ENCODE data around the gene NPNT. TPM values are rescaled to one million over a fixed set of nuclear protein-coding genes. Genes with fewer than 3 reads are reported as not detected.
"Not testable (repeated sequence)": the region's sequence is repeated elsewhere in the genome, so short reads cannot be mapped to it uniquely, and the experiment has no call there.

The NPNT gene
- 1 to 10 TPM; 3.9 to 4.7 TPM for total RNA-seq
- long read RNA-seq, full-length matches to known transcripts: 1 of 1 reads
- long read RNA-seq, partial matches to known transcripts: 0 of 1 reads
- long read RNA-seq, other reads (novel, unspliced or antisense): 0 of 1 reads

GRCh38 chr4:105894660-105895582, at the start of gene NPNT:
TSS of gene NPNT (plus strand) at chr4:105895471. CDS start at chr4:105895653, 182 bp downstream.
- intact Hi-C loops (cut with DNase I): loop anchor here in 1 of 2 donors (5.0 kb wide), 1 partner anchor 333 kb away; no protein-coding TSS in a partner anchor
- peak; percentile 82 to 89 for ATAC-seq
- peak; percentile 24 for DNase-seq

GRCh38 chr4:105845559-105845958, 49.7 kb upstream of the NPNT start:
- DNase-seq (no peak), ATAC-seq (no peak)
- intact Hi-C loops (cut with DNase I): no loop called here

DNA sequence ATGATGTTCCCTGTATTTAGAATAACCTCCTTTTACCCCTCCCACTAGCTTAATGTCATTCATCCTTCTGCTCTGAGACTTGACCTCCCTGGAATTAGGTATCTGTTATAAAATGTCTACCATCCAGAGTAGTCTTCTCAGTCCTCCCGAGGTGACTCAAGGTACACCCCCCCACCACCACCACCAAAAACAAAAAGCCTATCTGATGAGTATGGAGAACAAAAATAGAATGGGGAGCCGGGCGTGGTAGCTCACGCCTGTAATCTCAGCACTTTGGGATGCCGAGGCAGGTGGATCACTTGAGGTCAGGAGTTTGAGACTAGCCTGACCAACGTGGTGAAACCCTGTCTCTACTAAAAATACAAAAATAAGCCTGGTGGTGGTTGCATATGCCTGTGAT, 46.9 kb upstream of the NPNT start:
- intact Hi-C loops (cut with DNase I); DNase-seq; ATAC-seq: not testable (repeated sequence)

DNA sequence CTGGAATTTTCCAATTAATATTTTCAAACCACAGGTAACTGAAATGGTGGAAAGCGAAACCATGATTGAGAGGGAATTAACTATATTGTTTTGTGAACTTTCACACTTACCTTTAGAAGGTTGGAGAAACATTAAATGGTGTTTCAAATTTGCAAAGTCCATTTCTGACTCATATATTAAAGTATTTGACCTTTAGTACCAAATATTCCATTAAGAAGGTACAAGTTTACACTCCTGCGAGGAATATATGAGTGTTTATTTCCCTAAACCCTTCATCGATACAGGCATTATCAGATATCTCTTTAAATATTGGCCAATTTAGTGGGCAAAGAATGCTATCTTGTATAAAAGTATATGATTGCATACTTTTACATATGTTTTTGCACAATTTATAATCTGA, 44.1 kb upstream of the NPNT start:
- ATAC-seq (no peak), DNase-seq (no peak)
- intact Hi-C loops (cut with DNase I): no loop called here

- intact Hi-C loops (cut with DNase I); ATAC-seq; DNase-seq: not testable (repeated sequence)
Measured at GRCh38 chr4:105852230-105852629, 43.0 kb upstream of the NPNT start.

DNA sequence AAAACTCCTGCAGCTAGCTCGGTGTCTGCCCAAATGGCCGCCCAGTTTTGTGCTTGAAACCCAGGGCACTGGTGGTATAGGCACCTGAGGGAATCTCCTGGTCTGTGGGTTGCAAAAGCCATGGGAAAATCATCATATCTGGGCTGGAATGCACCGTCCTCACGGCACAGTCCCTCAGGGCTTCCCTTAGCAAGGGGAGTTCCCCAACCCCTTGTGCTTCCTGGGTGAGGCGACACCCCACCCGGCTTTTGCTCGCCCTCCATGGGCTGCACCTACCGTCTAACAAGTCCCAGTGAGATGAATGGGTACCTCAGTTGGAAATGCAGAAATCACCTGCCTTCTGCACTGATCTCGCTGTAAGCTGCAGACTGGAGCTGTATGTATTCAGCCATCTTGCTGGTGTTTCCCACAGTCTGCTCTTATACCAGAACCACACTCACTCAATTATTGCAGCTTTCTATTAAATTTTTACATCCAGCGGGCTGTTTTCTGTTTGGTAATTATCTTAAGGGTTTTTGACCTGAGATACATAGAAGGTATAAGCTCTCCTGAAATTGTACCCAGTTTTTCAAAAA, 36.7 kb upstream of the NPNT start:
- ATAC-seq (no peak), DNase-seq (no peak)
- intact Hi-C loops (cut with DNase I): no loop called here

GRCh38 chr4:105859233-105859632, 36.0 kb upstream of the NPNT start:
- DNase-seq (no peak), ATAC-seq (no peak)
- intact Hi-C loops (cut with DNase I): no loop called here

DNA sequence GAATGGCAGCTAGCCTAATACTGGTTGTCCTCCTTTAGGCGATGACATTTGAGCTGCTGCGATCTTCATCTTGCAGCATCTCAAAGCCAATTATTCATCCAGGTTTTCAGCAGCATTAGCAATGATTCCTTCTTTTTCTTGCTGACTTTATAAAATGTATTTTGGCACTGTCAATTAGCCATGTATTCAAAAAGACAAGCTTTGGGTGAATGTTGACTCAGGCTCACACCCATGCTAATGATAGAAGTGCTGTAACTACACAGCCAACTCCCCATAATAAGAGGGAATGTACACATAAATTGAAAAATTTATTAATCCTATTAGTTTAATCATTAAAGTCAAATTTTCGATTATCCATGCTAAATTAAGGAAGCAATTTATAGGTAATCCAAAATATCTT, 24.3 kb upstream of the NPNT start:
- DNase-seq (no peak), ATAC-seq (no peak)
- intact Hi-C loops (cut with DNase I): no loop called here

- ATAC-seq (no peak), DNase-seq (no peak)
- intact Hi-C loops (cut with DNase I): no loop called here
Measured at GRCh38 chr4:105871997-105872396, 23.3 kb upstream of the NPNT start.

GRCh38 chr4:105875233-105875632, 20.0 kb upstream of the NPNT start:
- ATAC-seq (peak in 1 of 2 donors; percentile 41), DNase-seq (no peak)
- intact Hi-C loops (cut with DNase I): no loop called here

GRCh38 chr4:105878668-105879067, 16.6 kb upstream of the NPNT start:
- intact Hi-C loops (cut with DNase I): no loop called here
- no peak for DNase-seq

DNA sequence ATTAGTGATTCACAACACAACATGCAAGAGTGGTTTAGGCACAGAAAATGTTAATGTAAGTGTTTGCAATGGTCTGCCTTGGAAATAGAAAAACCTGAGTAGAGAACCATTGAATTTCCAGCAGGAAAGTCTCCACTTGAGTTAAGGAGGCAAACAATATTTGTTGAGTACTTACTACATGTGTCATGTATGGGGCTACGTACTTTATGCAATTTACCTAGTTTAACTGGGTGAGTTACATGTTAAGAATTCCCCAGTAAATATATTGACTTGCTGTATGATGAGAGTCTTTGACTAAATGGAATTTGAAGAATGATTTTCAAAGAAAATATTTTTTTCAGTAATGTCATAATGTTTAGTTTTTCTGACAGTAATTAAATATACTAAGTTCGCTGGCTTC, 7.8 kb upstream of the NPNT start:
- no peak for DNase-seq
- intact Hi-C loops (cut with DNase I): no loop called here
- ATAC-seq: no peak

More at GRCh38 chr4:105878668-105879067, 16.6 kb upstream of the NPNT start:
- ATAC-seq: no peak

- DNase-seq: peak; percentile 31
- ATAC-seq: peak; percentile 45 to 75
- intact Hi-C loops (cut with DNase I): no loop called here
Measured at GRCh38 chr4:105895583-105896460, 551 bp downstream of the NPNT start.

- ATAC-seq: no peak
- intact Hi-C loops (cut with DNase I): no loop called here
- no peak for DNase-seq
Measured at GRCh38 chr4:105896461-105896942, 1.2 kb downstream of the NPNT start.

DNA sequence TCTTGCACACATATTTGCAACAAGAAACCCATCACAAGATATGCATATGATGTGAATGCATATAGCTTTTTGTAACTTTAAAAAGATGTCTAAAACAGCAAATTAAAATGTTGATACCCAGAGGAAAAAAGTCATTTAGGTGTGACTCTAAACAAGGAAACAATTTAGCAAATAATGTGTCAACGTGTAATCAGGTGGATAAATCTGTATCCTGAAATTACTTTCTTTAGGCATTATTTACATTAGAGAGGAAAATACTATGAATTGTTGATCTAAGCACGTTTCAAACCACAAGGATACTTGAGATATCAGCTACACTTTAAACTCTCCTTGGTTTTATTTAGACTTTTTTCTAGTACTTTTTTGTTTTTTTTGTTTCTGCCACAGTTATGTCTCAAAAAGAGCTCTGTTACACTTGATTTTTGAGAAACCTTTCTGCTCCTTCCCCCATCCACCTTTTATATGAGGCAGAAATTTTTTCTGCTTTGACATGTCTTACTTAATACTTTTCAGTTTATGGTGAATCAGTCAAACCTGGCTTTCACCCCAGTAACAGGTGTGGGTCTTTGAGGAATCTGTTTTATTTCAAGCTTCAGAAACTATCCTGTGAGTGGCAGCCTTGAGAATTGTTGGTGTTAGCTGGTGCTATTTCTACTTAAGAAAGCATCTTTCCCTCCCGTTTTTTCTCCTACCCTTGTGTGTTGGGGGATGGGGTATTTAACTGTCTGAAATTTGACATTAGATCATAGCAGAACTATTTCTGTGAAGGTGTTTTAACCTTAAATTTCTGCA, 1.9 kb downstream of the NPNT start:
- intact Hi-C loops (cut with DNase I): no loop called here
- no peak for DNase-seq

DNA sequence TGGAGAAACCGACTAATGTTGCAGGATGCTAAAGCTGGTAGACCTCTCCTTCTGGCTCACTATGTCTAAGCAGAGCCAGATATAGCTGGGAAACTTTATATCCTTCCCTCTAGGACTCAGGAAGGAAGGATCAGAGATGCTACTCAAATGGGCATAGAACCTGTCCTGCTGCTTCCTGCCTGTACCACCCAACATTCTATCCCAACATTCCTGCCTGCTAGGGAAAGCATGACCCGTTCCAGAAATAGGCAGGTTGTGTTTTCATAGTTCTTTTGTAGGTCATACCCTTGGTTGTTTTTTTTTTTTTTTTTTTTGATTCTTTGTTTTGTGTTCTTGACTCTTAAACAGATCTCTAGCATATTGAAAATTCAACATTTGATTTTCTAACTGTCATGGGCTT, 5.3 kb downstream of the NPNT start:
- DNase-seq: no peak
- intact Hi-C loops (cut with DNase I): no loop called here
- no peak for ATAC-seq

More for the DNA sequence above, 1.9 kb downstream of the NPNT start:
- peak in 1 of 2 donors; percentile 18 for ATAC-seq

GRCh38 chr4:105902550-105903262, 7.4 kb downstream of the NPNT start:
- ATAC-seq: no peak
- no peak for DNase-seq
- intact Hi-C loops (cut with DNase I): no loop called here
